ENCODE data around the gene RNF212.

The RNF212 gene

GRCh38 chr4:1104647-1105046 is 8.7 kb downstream of the RNF212 start:
- no peak for ATAC-seq
- TF ChIP-seq CREB5 (CRISPR knock-in tag; IDR thresholded peaks at IDR 0.05; ENCODE audit: low read depth) (no peak), ARNTL (CRISPR knock-in tag; IDR thresholded peaks at IDR 0.05; ENCODE audit: borderline replicate concordance, low read depth) (no peak), ZNF8 (CRISPR knock-in tag; IDR thresholded peaks at IDR 0.05) (no peak), TSHZ2 (CRISPR knock-in tag; IDR thresholded peaks at IDR 0.05) (no peak), ZFP3 (CRISPR knock-in tag; IDR thresholded peaks at IDR 0.05) (no peak), PATZ1 (CRISPR knock-in tag; IDR thresholded peaks at IDR 0.05; ENCODE audit: borderline replicate concordance) (no peak)

GRCh38 chr4:1099684-1100335 is 13.6 kb downstream of the RNF212 start:
- ATAC-seq = no peak
- no peak for TF ChIP-seq TOX (CRISPR knock-in tag; IDR thresholded peaks at IDR 0.05; ENCODE audit: borderline replicate concordance)

- TF ChIP-seq ARNTL (CRISPR knock-in tag; IDR thresholded peaks at IDR 0.05; ENCODE audit: borderline replicate concordance, low read depth) (no peak), ZNF565 (CRISPR knock-in tag; conservative IDR thresholded peaks at IDR 0.05; ENCODE audit: low read depth) (no peak), GLIS3 (CRISPR knock-in tag; IDR thresholded peaks at IDR 0.05) (no peak), CSDC2 (CRISPR knock-in tag; IDR thresholded peaks at IDR 0.05) (no peak), ISL1 (CRISPR knock-in tag; IDR thresholded peaks at IDR 0.05) (no peak)
- no peak for ATAC-seq
Measured at GRCh38 chr4:1099270-1099669, 14.1 kb downstream of the RNF212 start.

- TF ChIP-seq CSRNP3 (CRISPR knock-in tag; IDR thresholded peaks at IDR 0.05) = no peak
- no peak for TF ChIP-seq GLIS3 (CRISPR knock-in tag; IDR thresholded peaks at IDR 0.05)
- TF ChIP-seq ZNF565 (CRISPR knock-in tag; conservative IDR thresholded peaks at IDR 0.05; ENCODE audit: low read depth) = no peak
- TF ChIP-seq CREB5 (CRISPR knock-in tag; IDR thresholded peaks at IDR 0.05; ENCODE audit: low read depth) = no peak
- no peak for TF ChIP-seq RARB (CRISPR knock-in tag; IDR thresholded peaks at IDR 0.05)
- no peak for TF ChIP-seq ZFP30 (CRISPR knock-in tag; IDR thresholded peaks at IDR 0.05)
- TF ChIP-seq ARNTL (CRISPR knock-in tag; IDR thresholded peaks at IDR 0.05; ENCODE audit: borderline replicate concordance, low read depth) = no peak
- TF ChIP-seq BACH2 (CRISPR knock-in tag; IDR thresholded peaks at IDR 0.05; ENCODE audit: borderline replicate concordance) = no peak
- TF ChIP-seq OSR1 (CRISPR knock-in tag; IDR thresholded peaks at IDR 0.05) = no peak
- no peak for TF ChIP-seq POU6F1 (CRISPR knock-in tag; IDR thresholded peaks at IDR 0.05; ENCODE audit: borderline replicate concordance, low read depth)
- no peak for TF ChIP-seq PPARA (CRISPR knock-in tag; IDR thresholded peaks at IDR 0.05; ENCODE audit: borderline replicate concordance)
- no peak for TF ChIP-seq ESRRG (CRISPR knock-in tag; IDR thresholded peaks at IDR 0.05)
- no peak for TF ChIP-seq TSHZ2 (CRISPR knock-in tag; IDR thresholded peaks at IDR 0.05)
- TF ChIP-seq ZNF8 (CRISPR knock-in tag; IDR thresholded peaks at IDR 0.05) = no peak
- no peak for TF ChIP-seq SNAI2 (CRISPR knock-in tag; IDR thresholded peaks at IDR 0.05)
- no peak for ATAC-seq
Measured at GRCh38 chr4:1098311-1098925, 14.9 kb downstream of the RNF212 start.
